K562 (cell line): Measurements from ENCODE around the gene VWA7. TPM values are rescaled to one million over a fixed set of nuclear protein-coding genes. Genes with fewer than 3 reads are reported as not detected.

Source experiments
- ATF3 ChIP-seq, 2 experiments: fragments of 450-650 bp in 1 of 2; sonication (generic) in 1 of 2; formaldehyde crosslinking in 1 of 2; IDR thresholded peaks in 1 of 2; conservative IDR thresholded peaks in 1 of 2; 2 replicates each; pipeline versions ENCODE4 v1.6.1 to v1.8.1; 2016 to 2023; ENCODE audit warnings: mild to moderate bottlenecking in 2 of 2, moderate library complexity in 2 of 2, inconsistent platforms in 1 of 2, missing genetic modification reagents in 1 of 2
- CBX5 ChIP-seq: IDR thresholded peaks from 2 replicates; pipeline ENCODE4 v1.6.1; 2014; ENCODE audit warnings: low read depth, borderline replicate concordance
- COPS2 ChIP-seq: fragments of 450-650 bp; conservative IDR thresholded peaks from 2 replicates; pipeline ENCODE4 v1.6.1; 2016; ENCODE audit warnings: mild to moderate bottlenecking, moderate library complexity
- DIDO1 ChIP-seq: fragments of 450-650 bp; IDR thresholded peaks from 2 replicates; pipeline ENCODE4 v1.6.1; 2016; ENCODE audit warnings: low read depth, missing biosample characterization, missing genetic modification characterization
- ELF1 ChIP-seq: fragments of 200-800 bp; sonication (Bioruptor generic); IDR thresholded peaks from 2 replicates; pipeline ENCODE4 v1.6.1; 2016; ENCODE audit warnings: missing genetic modification characterization, missing compliant biosample characterization
- ETS1 ChIP-seq: conservative IDR thresholded peaks from 2 replicates; pipeline ENCODE4 v1.6.1; 2011; ENCODE audit warnings: low read depth, mild to moderate bottlenecking, low read length; ENCODE audit not compliant: control insufficient read depth
- FOXA1 ChIP-seq: fragments of 450-650 bp; IDR thresholded peaks from 2 replicates; pipeline ENCODE4 v1.6.1; 2016; ENCODE audit warnings: mild to moderate bottlenecking, borderline replicate concordance
- HMG20B ChIP-seq: fragments of 250-450 bp; sonication (Bioruptor Pico); IDR thresholded peaks from 2 replicates; pipeline ENCODE4 v1.5.0; 2021; ENCODE audit warnings: mild to moderate bottlenecking
- HNRNPL ChIP-seq: fragments of 200-400 bp; formaldehyde crosslinking; IDR thresholded peaks from 2 replicates; pipeline ENCODE4 v1.6.1; 2017; ENCODE audit warnings: low read depth, mild to moderate bottlenecking, low read length
- MAZ ChIP-seq, 2 experiments: fragments of 450-650 bp in 1 of 2; sonication (generic) in 1 of 2; formaldehyde crosslinking; IDR thresholded peaks in 1 of 2; conservative IDR thresholded peaks in 1 of 2; 2 replicates each; pipeline versions ENCODE4 v1.4.0 to v1.5.0; 2020; ENCODE audit warnings: mild to moderate bottlenecking in 1 of 2, missing genetic modification reagents in 1 of 2
- NFATC3 ChIP-seq: fragments of 450-650 bp; IDR thresholded peaks from 2 replicates; pipeline ENCODE4 v1.6.1; 2017; ENCODE audit warnings: mild to moderate bottlenecking
- NR1H2 ChIP-seq: sonication (generic); formaldehyde crosslinking; IDR thresholded peaks from 2 replicates; pipeline ENCODE4 v1.4.0; 2020; ENCODE audit warnings: mild to moderate bottlenecking, missing genetic modification reagents
- POLR2H ChIP-seq: IDR thresholded peaks from 2 replicates; pipeline ENCODE4 v1.6.1; 2016; ENCODE audit warnings: missing genetic modification characterization, low read depth, mild to moderate bottlenecking, control low read depth, missing compliant biosample characterization, moderate library complexity
- SAP30 ChIP-seq: fragments of 200-600 bp; sonication (generic); IDR thresholded peaks from 2 replicates; pipeline ENCODE4 v1.6.1; 2012; ENCODE audit warnings: borderline replicate concordance, low read depth, mild to moderate bottlenecking, moderate library complexity, low read length, control low read depth, inconsistent platforms; ENCODE audit not compliant: insufficient read depth, poor library complexity, severe bottlenecking
- TEAD4 ChIP-seq, 2 experiments: sonication (generic) in 1 of 2; formaldehyde crosslinking in 1 of 2; IDR thresholded peaks; 2 replicates each; pipeline versions ENCODE4 v1.6.1 to v1.8.0; 2012 to 2022; ENCODE audit warnings: borderline replicate concordance in 1 of 2, inconsistent platforms in 1 of 2, low read length in 1 of 2, mild to moderate bottlenecking in 1 of 2, missing genetic modification reagents in 1 of 2
- TRIM28 ChIP-seq: fragments of 450-650 bp; IDR thresholded peaks from 2 replicates; pipeline ENCODE4 v1.6.1; 2017
- TSHZ1 ChIP-seq: fragments of 250-450 bp; sonication (Bioruptor Pico); IDR thresholded peaks from 2 replicates; pipeline ENCODE4 v1.4.0; 2020; ENCODE audit warnings: mild to moderate bottlenecking, moderate library complexity
- ZBTB49 ChIP-seq: sonication (generic); formaldehyde crosslinking; IDR thresholded peaks from 2 replicates; pipeline ENCODE4 v1.8.0; 2022; ENCODE audit warnings: missing genetic modification reagents, mild to moderate bottlenecking, borderline replicate concordance
- ZC3H4 ChIP-seq: sonication (generic); formaldehyde crosslinking; IDR thresholded peaks from 2 replicates; pipeline ENCODE4 v1.9.0; 2021; ENCODE audit warnings: missing genetic modification reagents, borderline replicate concordance
- polyA plus RNA-seq, 8 experiments: library from polyadenylated mRNA; depleted of rRNA in 4 of 8; stranded (reverse) in 5 of 8; unstranded in 3 of 8; fragments of >200 nt; fragmentation: Nextera tagmentation in 2 of 8; fragmentation: Illumina TruSeq in 1 of 8; extraction: Ambion mirVana in 2 of 8; extraction: Trizol in 1 of 8; gene quantifications; 2 replicates each; pipeline versions ENCODE4 v1.2.1 to v1.2.3, GENCODE V29; 2011 to 2014; ENCODE audit warnings: inconsistent platforms in 1 of 8, missing spikeins in 1 of 8
- total RNA-seq, 7 experiments: library from RNA; depleted of rRNA in 6 of 7; stranded (reverse); fragments of >200 nt in 6 of 7; fragmentation: Illumina TruSeq in 2 of 7; extraction: Trizol in 2 of 7; gene quantifications; 2 replicates each; pipeline versions ENCODE4 v1.2.1 to v1.2.3, GENCODE V29; 2011 to 2021; ENCODE audit warnings: low replicate concordance in 1 of 7

The VWA7 gene
- total and polyA plus RNA-seq, 9 of the 15 experiments (the other 6 are each of a cell fraction or from before 2014, with no cell fraction given), result 0.18 to 2.9 (median 0.95) TPM

- TF ChIP-seq ATF3 (IDR thresholded peaks at IDR 0.05), result peak; percentile 8; the same call in 1 of the 2 replicates
- TF ChIP-seq ATF3 (CRISPR knock-in tag; conservative IDR thresholded peaks at IDR 0.05), result no peak
- no peak for TF ChIP-seq DIDO1 (tag)
- TF ChIP-seq ETS1, result no peak
- no peak for TF ChIP-seq FOXA1
- TF ChIP-seq ELF1 (tag), result no peak
- no peak for TF ChIP-seq COPS2
- no peak for TF ChIP-seq CBX5
- TF ChIP-seq ZBTB49 (CRISPR knock-in tag), result no peak
- no peak for TF ChIP-seq TRIM28
- no peak for TF ChIP-seq HNRNPL
- no peak for TF ChIP-seq TEAD4 (IDR thresholded peaks at IDR 0.05; ENCODE audit: low read length)
- no peak for TF ChIP-seq TEAD4 (CRISPR knock-in tag; IDR thresholded peaks at IDR 0.05; ENCODE audit: borderline replicate concordance)
- no peak for TF ChIP-seq NFATC3
- no peak for TF ChIP-seq POLR2H (tag)
- no peak for TF ChIP-seq ZC3H4 (CRISPR knock-in tag)
- TF ChIP-seq HMG20B, result no peak
- no peak for TF ChIP-seq MAZ (CRISPR knock-in tag; conservative IDR thresholded peaks at IDR 0.05 in 1 of 2, IDR thresholded peaks at IDR 0.05 in 1 of 2)
- TF ChIP-seq SAP30, result no peak
- TF ChIP-seq TSHZ1 (CRISPR knock-in tag), result no peak
- no peak for TF ChIP-seq NR1H2 (CRISPR knock-in tag)
Observed at GRCh38 chr6:31771992-31772358, 5.2 kb downstream of the VWA7 start (continued).
